Ovary (tissue), 3 donors: Measurements from ENCODE around the gene WDR20.

ENCODE experiments used
- CTCF ChIP-seq, 3 donors: fragments of 450-650 bp in 2 of 3; fragments of 200-600 bp in 1 of 3; IDR thresholded peaks; one replicate each; pipeline versions ENCODE4 v1.5.1 to v1.8.0; 2016 to 2022; ENCODE audit warnings: antibody characterized with exemption in 3 of 3, mild to moderate bottlenecking in 1 of 3
- POLR2A ChIP-seq: fragments of 450-650 bp; IDR thresholded peaks from one replicate; pipeline ENCODE4 v1.6.1; 2017; ENCODE audit warnings: antibody characterized with exemption, mild to moderate bottlenecking, moderate library complexity
- donor health status: DM: no; HTN: no; CAD: no.

GRCh38 chr14:102231476-102232347, 92.0 kb downstream of the WDR20 start:
- TF ChIP-seq CTCF (IDR thresholded peaks at IDR 0.05) (no peak), POLR2A (no peak)
